Fibroblast of mammary gland (primary cell): ENCODE results near the gene ANKRD66.
A peak's percentile ranks its signal among the peaks of the same experiment; 100 is the strongest.

ENCODE experiments used
- DNase-seq: peaks from one replicate; pipeline ENCODE4 v3.0.0-alpha.2; 2010; ENCODE audit warnings: low read depth
- H3K4me3 ChIP-seq: 2 replicates; pipeline ENCODE4 v1.5.1; 2011; ENCODE audit warnings: low read depth, mild to moderate bottlenecking, low read length, moderate library complexity; ENCODE audit not compliant: control insufficient read depth
- CTCF ChIP-seq: conservative IDR thresholded peaks from 2 replicates; pipeline ENCODE4 v1.5.1; 2011; ENCODE audit warnings: low read depth, low read length, inconsistent platforms; ENCODE audit not compliant: control insufficient read depth, insufficient read depth

The ANKRD66 gene

DNA sequence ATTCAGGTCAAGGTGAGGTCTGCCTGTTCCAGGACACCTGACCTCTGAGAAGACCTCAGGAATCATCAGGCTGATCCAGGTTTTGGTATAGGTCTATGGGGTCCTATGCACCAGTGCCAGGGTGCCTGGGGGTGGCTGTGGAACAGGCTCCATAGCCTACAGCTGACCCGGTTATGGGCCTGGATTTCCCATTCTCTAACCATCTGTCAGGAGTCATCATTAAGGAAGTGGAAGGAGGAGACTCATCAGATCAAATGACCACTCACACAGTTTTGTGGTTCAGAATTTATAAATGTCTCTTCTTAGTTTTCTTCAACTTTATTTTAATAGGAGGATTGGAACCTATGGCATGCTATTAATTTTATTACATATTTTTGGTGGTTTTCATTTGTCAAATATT, 26.3 kb upstream of the ANKRD66 start:
- no peak overlapping the region for H3K4me3 ChIP-seq
- no peak for TF ChIP-seq CTCF
- no peak for DNase-seq

DNA sequence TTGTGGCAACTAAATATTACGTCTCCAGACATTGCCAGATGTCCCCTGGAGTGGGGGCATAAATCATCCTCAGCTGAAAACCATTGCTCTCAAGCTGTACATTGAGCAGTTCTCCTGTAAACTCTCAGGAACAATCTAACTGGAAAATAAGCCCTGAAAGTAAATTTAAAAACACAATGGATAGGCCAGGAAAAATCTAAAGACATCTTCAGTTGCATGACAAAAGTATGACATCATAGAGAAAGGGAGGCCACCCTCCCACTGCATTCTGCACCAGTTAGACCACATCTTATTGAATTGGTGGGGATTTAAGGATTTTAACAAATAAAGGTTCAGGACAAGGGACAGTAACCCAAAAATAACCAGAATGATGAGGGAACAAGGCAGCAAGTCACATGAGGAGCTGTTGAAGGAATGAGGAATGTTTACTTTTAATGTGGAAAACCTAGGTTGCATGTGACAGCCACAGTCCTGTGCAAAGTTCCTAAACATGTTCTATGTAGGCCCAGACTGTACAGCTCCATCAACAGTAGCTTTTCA, 16.9 kb upstream of the ANKRD66 start:
- H3K4me3 ChIP-seq, result no peak overlapping the region
- no peak for TF ChIP-seq CTCF
- DNase-seq, result no peak

DNA sequence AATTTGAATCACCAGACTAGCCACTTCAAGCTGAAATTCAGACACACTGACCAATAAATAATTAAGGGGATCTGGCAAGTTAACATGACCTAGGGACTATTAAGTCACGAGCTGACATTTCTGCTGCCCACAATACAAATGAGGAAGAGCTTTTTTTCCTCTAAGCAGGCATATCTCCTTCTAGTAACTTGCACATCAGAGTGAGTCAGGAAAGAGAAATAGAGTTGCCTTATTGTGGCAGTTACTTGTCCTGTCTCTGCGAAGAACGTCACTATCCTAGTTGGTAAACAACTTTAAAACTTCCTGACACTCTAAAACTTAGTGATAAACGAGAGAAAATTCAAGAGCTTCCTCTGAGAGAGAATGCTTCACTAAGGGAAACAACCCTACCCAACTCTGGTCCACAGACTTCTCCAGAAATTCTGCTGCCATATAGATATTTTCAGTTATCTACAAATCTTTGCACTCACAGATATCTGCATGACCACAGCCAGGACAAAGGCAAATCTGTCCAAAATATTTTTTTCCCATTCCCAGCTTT, 15.7 kb upstream of the ANKRD66 start:
- TF ChIP-seq CTCF, result no peak
- no peak for DNase-seq
- no peak overlapping the region for H3K4me3 ChIP-seq

DNA sequence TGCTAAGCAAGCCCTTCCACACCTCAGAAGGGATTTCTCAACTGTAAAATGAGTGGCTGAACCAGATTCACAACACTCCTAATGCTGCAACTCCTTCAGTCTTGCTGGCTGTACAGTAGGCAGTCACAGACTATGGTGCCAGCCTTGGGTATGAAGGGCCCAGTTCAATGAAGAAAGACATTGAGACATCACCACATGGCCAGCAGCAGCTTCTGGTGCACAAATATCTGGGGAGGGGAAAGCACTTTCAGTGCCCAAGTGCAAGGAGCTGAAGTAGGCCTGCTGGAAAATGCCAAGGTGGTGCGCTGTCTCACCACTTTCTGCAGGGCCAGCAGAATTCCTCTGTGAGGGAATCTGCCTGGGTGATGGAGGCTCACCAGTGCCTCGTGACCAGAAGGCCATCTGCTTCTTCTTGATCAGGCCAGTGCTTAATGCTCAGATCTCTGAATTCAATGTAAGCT, 13.4 kb upstream of the ANKRD66 start:
- DNase-seq, result no peak
- TF ChIP-seq CTCF, result no peak
- no peak overlapping the region for H3K4me3 ChIP-seq

GRCh38 chr6:46734867-46735719, 11.6 kb upstream of the ANKRD66 start, which contains the start of gene PLA2G7:
Gene PLA2G7, minus strand, starts transcription at chr6:46735375. Its CDS starts 12,484 bp downstream, at chr6:46722891.
- H3K4me3 ChIP-seq, result peak within 1 kb of the TSS; percentile 29
- DNase-seq, result peak; percentile 18

GRCh38 chr6:46735720-46736031, 11.1 kb upstream of the ANKRD66 start:
- no peak for TF ChIP-seq CTCF
- no peak for DNase-seq
- peak overlapping the region; percentile 9 for H3K4me3 ChIP-seq

More at GRCh38 chr6:46734867-46735719, 11.6 kb upstream of the ANKRD66 start, which contains the start of gene PLA2G7:
- no peak for TF ChIP-seq CTCF
